Activated T-cell treated with anti-CD3 and anti-CD28 coated beads for 4 hours (primary cell): ENCODE results near the gene LONP2.
"Not testable (repeated sequence)": the region's sequence is repeated elsewhere in the genome, so short reads cannot be mapped to it uniquely, and the experiment has no call there.

Experiments used
- DNase-seq: peaks from one replicate; pipeline ENCODE4 v3.0.0-alpha.2; 2020

Gene LONP2

GRCh38 chr16:48240147-48240546 is 4.0 kb upstream of the LONP2 start:
- DNase-seq: not testable (repeated sequence)

GRCh38 chr16:48244863-48245195 is 729 bp downstream of the LONP2 start:
- no peak for DNase-seq

GRCh38 chr16:48246066-48246465 is 2.0 kb downstream of the LONP2 start:
- no peak for DNase-seq

- DNase-seq: no peak
These were observed 3.2 kb downstream of the LONP2 start, which contains the start of gene ABCC11 for GRCh38 chr16:48247311-48247710. TSS of gene ABCC11 (minus strand) at chr16:48247539. CDS start at chr16:48231921, 15,618 bp downstream.

- DNase-seq: no peak
These were observed 6.6 kb downstream of the LONP2 start for GRCh38 chr16:48250520-48251278.

- DNase-seq: no peak
These were observed 7.9 kb downstream of the LONP2 start for GRCh38 chr16:48252013-48252412.

- DNase-seq: no peak
These were observed 12.6 kb downstream of the LONP2 start for GRCh38 chr16:48256579-48257177.

GRCh38 chr16:48261569-48261968 is 17.5 kb downstream of the LONP2 start:
- DNase-seq: no peak

GRCh38 chr16:48262631-48263030 is 18.5 kb downstream of the LONP2 start:
- no peak for DNase-seq

GRCh38 chr16:48269011-48269410 is 24.9 kb downstream of the LONP2 start:
- no peak for DNase-seq

GRCh38 chr16:48271728-48272127 is 27.6 kb downstream of the LONP2 start:
- DNase-seq: no peak

GRCh38 chr16:48272837-48273421 is 28.8 kb downstream of the LONP2 start:
- DNase-seq: no peak

- no peak for DNase-seq
These were observed 30.4 kb downstream of the LONP2 start for GRCh38 chr16:48274476-48274875.

- DNase-seq: no peak
These were observed 32.0 kb downstream of the LONP2 start for GRCh38 chr16:48276102-48276501.

- DNase-seq: no peak
These were observed 33.1 kb downstream of the LONP2 start for GRCh38 chr16:48277158-48277557.

- no peak for DNase-seq
These were observed 35.1 kb downstream of the LONP2 start for GRCh38 chr16:48279199-48279598.

- DNase-seq: no peak
These were observed 36.4 kb downstream of the LONP2 start for GRCh38 chr16:48280546-48280945.

- DNase-seq: no peak
These were observed 38.6 kb downstream of the LONP2 start for GRCh38 chr16:48282636-48283263.

- no peak for DNase-seq
These were observed 40.8 kb downstream of the LONP2 start for GRCh38 chr16:48284772-48285409.

GRCh38 chr16:48287239-48287638 is 43.1 kb downstream of the LONP2 start:
- DNase-seq: no peak

- no peak for DNase-seq
These were observed 47.2 kb downstream of the LONP2 start for GRCh38 chr16:48291303-48291702.

- DNase-seq: no peak
These were observed 47.7 kb downstream of the LONP2 start for GRCh38 chr16:48291754-48292153.

GRCh38 chr16:48292452-48292851 is 48.4 kb downstream of the LONP2 start:
- DNase-seq: no peak
